AG10803 (cell line): ENCODE results near the gene TNFRSF9.
"Not testable (repeated sequence)": the region's sequence is repeated elsewhere in the genome, so short reads cannot be mapped to it uniquely, and the experiment has no call there.

Experiments used
- DNase-seq: peaks from one replicate; pipeline ENCODE4 v3.0.0; 2010; ENCODE audit warnings: low read depth
- H3K4me3 ChIP-seq: 2 replicates; pipeline ENCODE4 v1.5.1; 2011; ENCODE audit warnings: mild to moderate bottlenecking, low read length, control low read depth
- TF ChIP-seq, protein P1 (sequence below): conservative IDR thresholded peaks from 2 replicates; pipeline ENCODE4 v1.5.1; 2011; ENCODE audit warnings: mild to moderate bottlenecking, low read length, control low read depth, inconsistent platforms

The TNFRSF9 gene

DNA sequence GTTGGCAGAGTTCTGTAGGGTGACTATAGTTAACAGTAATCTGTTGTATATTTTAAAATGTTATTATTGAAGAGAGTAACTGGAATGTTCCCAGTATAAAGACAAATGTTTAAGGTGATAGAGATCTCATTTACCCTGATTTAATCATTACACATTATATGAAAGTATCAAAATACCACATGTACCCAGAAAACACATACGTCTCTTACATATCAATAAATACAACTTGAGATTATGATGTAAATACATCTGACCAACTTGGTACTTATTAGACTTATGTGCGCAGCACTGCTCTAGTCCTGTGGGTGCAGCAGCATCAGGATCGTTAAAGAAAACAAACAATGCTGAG lies 20.2 kb upstream of the TNFRSF9 start:
- no peak for DNase-seq
- H3K4me3 ChIP-seq = peak overlapping the region; percentile 82
- TF ChIP-seq, protein P1, sequence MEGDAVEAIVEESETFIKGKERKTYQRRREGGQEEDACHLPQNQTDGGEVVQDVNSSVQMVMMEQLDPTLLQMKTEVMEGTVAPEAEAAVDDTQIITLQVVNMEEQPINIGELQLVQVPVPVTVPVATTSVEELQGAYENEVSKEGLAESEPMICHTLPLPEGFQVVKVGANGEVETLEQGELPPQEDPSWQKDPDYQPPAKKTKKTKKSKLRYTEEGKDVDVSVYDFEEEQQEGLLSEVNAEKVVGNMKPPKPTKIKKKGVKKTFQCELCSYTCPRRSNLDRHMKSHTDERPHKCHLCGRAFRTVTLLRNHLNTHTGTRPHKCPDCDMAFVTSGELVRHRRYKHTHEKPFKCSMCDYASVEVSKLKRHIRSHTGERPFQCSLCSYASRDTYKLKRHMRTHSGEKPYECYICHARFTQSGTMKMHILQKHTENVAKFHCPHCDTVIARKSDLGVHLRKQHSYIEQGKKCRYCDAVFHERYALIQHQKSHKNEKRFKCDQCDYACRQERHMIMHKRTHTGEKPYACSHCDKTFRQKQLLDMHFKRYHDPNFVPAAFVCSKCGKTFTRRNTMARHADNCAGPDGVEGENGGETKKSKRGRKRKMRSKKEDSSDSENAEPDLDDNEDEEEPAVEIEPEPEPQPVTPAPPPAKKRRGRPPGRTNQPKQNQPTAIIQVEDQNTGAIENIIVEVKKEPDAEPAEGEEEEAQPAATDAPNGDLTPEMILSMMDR = no peak

DNA sequence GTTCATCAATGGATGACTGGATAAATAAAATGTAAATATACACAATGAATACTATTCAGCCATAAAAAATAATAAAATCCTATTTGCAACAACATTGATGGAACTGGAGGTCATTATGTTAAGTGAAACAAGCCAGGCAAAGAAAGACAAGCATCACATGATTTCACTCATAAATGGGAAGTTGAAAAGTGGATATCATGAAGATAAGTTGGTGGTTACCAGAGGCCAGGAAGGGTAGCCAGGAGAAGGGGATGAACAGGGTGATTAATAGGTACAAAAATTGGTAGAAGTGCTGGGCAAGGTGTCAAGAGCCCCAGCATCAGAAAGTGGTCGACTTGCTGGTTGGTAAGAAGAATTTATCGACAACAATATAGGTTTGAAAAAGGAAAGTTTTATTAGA lies 19.5 kb upstream of the TNFRSF9 start:
- no peak for DNase-seq
- H3K4me3 ChIP-seq = no peak overlapping the region
- TF ChIP-seq, protein P1 = no peak

GRCh38 chr1:7956218-7957032 lies 15.8 kb upstream of the TNFRSF9 start:
- peak; percentile 71 for DNase-seq

DNA sequence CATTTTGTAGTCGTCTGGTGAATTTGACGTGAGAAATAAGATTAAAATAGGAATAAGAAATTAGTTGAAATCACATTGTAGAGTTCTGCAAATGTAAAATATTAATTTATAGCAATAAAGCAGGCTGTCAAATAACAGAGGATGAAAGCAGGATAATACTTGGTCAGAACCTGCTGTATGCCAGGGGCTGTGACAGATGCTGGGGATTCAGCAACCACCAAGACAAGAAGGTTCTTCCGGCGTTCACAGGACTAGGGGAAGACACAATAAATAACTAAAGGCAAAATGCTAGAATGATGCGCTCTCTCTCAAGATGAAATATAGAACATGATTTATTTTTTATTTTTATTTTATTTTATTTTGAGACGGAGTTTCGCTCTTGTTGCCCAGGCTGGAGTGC lies 14.0 kb upstream of the TNFRSF9 start:
- TF ChIP-seq, protein P1 = no peak
- H3K4me3 ChIP-seq = peak overlapping the region; percentile 67
- no peak for DNase-seq

More at GRCh38 chr1:7956218-7957032, 15.8 kb upstream of the TNFRSF9 start:
- TF ChIP-seq, protein P1 = no peak
- H3K4me3 ChIP-seq = no peak overlapping the region

DNA sequence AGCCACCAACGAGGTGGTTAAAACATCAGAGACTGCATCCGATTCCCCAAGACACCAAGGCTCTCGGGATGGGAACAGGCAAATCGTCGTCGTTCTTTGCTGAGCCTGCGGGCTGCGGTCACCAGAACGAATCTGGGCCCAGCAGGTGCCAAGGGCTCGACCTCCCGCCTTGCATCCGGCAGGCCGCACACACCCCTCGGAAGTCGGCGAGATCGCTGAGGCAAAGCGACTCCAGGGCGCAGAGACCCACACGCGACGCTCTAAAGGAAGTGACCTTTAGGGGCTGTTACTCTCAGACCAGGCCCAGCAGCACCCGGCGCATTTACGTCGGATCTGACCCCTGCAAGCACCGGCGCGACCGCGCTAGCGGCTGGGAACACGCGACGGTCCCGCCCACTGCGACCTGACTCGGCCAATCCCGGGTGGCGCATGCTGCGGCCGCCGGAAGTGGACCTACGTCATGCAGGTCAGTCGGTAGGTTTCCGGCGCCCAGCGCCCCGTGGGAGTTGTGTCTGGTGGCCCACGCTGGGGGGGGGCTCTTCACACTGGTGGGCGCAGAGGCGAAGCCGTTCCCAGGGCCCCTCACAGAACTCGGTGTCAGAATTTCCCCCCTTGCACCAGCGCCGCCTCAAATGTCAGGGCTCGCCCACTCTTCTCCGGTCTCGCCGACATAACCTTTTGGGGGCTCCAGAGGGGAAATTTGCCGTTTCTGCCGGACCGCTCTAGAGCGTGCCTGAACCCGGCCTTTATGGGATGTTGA lies 13.4 kb upstream of the TNFRSF9 start:
- H3K4me3 ChIP-seq = peak overlapping the region; percentile 67
- TF ChIP-seq, protein P1 = no peak
- DNase-seq = peak; percentile 85

GRCh38 chr1:7952791-7953190 lies 12.2 kb upstream of the TNFRSF9 start:
- DNase-seq, H3K4me3 ChIP-seq: not testable (repeated sequence)

DNA sequence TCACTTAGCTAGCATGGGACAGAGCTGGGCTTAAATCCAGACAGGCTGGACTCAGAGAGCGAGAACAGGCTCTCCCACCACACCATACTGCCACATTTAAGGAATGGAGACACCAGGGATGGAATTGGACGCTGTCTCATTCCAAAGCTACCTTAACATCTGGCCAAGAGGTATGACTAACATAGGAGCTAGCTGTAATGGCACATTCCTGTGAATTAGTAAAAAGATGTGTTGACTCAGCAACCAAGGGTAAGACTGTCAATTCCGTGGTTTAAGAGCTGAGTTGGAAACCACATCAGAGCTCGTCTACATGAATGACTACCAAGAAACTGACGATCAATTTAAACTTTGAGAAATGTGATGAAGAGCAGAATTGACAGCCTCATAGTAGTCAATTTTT lies 8.3 kb upstream of the TNFRSF9 start:
- DNase-seq = peak; percentile 93
- no peak overlapping the region for H3K4me3 ChIP-seq
- TF ChIP-seq, protein P1 = no peak
